ENCODE measurements around the gene KCNQ5.

DNA sequence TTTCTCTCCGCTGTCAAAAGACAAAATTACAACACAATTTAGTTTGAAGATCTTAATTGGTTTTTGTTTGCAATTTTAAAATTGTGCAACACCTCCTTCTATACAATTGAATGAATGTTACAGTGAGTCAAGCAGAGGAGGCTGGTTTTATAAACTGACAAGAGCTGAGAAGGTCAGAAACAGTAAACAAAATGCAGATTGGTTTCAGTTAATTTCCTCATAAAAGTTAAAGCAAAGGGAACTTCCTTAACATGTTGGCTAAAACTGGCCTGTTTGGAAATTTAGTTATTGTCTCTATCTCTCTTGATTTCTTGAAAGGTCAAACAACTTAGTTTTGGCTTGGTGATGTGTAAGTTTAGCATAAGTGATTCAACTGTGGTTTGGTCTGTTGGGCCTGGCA is 581.2 kb downstream of the KCNQ5 start:
- TF ChIP-seq EZH2 (IDR thresholded peaks at IDR 0.05; ENCODE audit: low read length), result no peak
- TF ChIP-seq, protein P1, sequence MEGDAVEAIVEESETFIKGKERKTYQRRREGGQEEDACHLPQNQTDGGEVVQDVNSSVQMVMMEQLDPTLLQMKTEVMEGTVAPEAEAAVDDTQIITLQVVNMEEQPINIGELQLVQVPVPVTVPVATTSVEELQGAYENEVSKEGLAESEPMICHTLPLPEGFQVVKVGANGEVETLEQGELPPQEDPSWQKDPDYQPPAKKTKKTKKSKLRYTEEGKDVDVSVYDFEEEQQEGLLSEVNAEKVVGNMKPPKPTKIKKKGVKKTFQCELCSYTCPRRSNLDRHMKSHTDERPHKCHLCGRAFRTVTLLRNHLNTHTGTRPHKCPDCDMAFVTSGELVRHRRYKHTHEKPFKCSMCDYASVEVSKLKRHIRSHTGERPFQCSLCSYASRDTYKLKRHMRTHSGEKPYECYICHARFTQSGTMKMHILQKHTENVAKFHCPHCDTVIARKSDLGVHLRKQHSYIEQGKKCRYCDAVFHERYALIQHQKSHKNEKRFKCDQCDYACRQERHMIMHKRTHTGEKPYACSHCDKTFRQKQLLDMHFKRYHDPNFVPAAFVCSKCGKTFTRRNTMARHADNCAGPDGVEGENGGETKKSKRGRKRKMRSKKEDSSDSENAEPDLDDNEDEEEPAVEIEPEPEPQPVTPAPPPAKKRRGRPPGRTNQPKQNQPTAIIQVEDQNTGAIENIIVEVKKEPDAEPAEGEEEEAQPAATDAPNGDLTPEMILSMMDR (optimal IDR thresholded peaks at IDR 0.05 in 1 of 3, IDR thresholded peaks at IDR 0.05 in 1 of 3, conservative IDR thresholded peaks at IDR 0.05 in 1 of 3; ENCODE audit: extremely low read depth in 1 of 3, insufficient read depth in 2 of 3, low read length in 3 of 3), result no peak

Measured in keratinocyte (primary cell).